H9 (cell line): Measurements from ENCODE around the gene RPP14. TPM values are rescaled to one million over a fixed set of nuclear protein-coding genes. Genes with fewer than 3 reads are reported as not detected.

Experiments
- DNase-seq: peaks from one replicate; pipeline ENCODE4 v3.0.0-alpha.2; 2017
- H2AFZ ChIP-seq: one replicate; pipeline ENCODE4 v1.6.1; 2013; ENCODE audit warnings: mild to moderate bottlenecking, low read length, control low read depth, moderate library complexity
- H2AK5ac ChIP-seq: 2 replicates; pipeline ENCODE4 v1.6.1; 2013; ENCODE audit warnings: low read length, control low read depth, mixed read lengths; ENCODE audit not compliant: insufficient read length
- H2BK120ac ChIP-seq: one replicate; pipeline ENCODE4 v1.6.1; 2013; ENCODE audit warnings: low read depth, mild to moderate bottlenecking, low read length, control low read depth, inconsistent platforms; ENCODE audit not compliant: poor library complexity, severe bottlenecking
- H2BK12ac ChIP-seq: 2 replicates; pipeline ENCODE4 v1.6.1; 2013; ENCODE audit warnings: low read length, control low read depth, mixed read lengths, low read depth; ENCODE audit not compliant: insufficient read length
- H2BK15ac ChIP-seq: 2 replicates; pipeline ENCODE4 v1.6.1; 2013; ENCODE audit warnings: low read depth, low read length, control low read depth
- H2BK20ac ChIP-seq: one replicate; pipeline ENCODE4 v1.6.1; 2013; ENCODE audit warnings: low read depth, mild to moderate bottlenecking, low read length, control low read depth, inconsistent platforms; ENCODE audit not compliant: poor library complexity, severe bottlenecking
- H2BK5ac ChIP-seq: 2 replicates; pipeline ENCODE4 v1.6.1; 2013; ENCODE audit warnings: low read length, control low read depth, mixed read lengths; ENCODE audit not compliant: insufficient read length
- H3K14ac ChIP-seq: 2 replicates; pipeline ENCODE4 v1.6.1; 2013; ENCODE audit warnings: low read length, control low read depth; ENCODE audit not compliant: insufficient read depth
- H3K18ac ChIP-seq: 2 replicates; pipeline ENCODE4 v1.6.1; 2013; ENCODE audit warnings: low read depth, mild to moderate bottlenecking, mixed read lengths, low read length, control low read depth; ENCODE audit not compliant: insufficient read length
- H3K23ac ChIP-seq: 2 replicates; pipeline ENCODE4 v1.6.1; 2013; ENCODE audit warnings: low read length, control low read depth, mixed read lengths, low read depth; ENCODE audit not compliant: insufficient read length
- H3K23me2 ChIP-seq: 2 replicates; pipeline ENCODE4 v1.6.1; 2013; ENCODE audit warnings: low read depth, mild to moderate bottlenecking, mixed read lengths, low read length, control low read depth; ENCODE audit not compliant: insufficient read length, poor library complexity, severe bottlenecking
- H3K27ac ChIP-seq: 2 replicates; pipeline ENCODE4 v1.5.1; 2013; ENCODE audit warnings: low read length, control low read depth, mixed read lengths, low read depth; ENCODE audit not compliant: insufficient read length
- H3K27me3 ChIP-seq: 2 replicates; pipeline ENCODE4 v1.6.1; 2013; ENCODE audit warnings: low read length, control low read depth, inconsistent platforms; ENCODE audit not compliant: insufficient read depth
- H3K4ac ChIP-seq: 2 replicates; pipeline ENCODE4 v1.6.1; 2013; ENCODE audit warnings: low read depth, mild to moderate bottlenecking, control low read depth, inconsistent platforms, low read length, moderate library complexity
- H3K4me1 ChIP-seq: 2 replicates; pipeline ENCODE4 v1.6.1; 2013; ENCODE audit warnings: low read length, control low read depth, inconsistent platforms; ENCODE audit not compliant: insufficient read depth
- H3K4me2 ChIP-seq: 2 replicates; pipeline ENCODE4 v1.6.1; 2013; ENCODE audit warnings: low read length, control low read depth, mixed read lengths; ENCODE audit not compliant: insufficient read length, insufficient read depth
- H3K56ac ChIP-seq: 2 replicates; pipeline ENCODE4 v1.6.1; 2013; ENCODE audit warnings: low read depth, mild to moderate bottlenecking, mixed read lengths, low read length, control low read depth; ENCODE audit not compliant: insufficient read length
- H3K79me1 ChIP-seq: 2 replicates; pipeline ENCODE4 v1.6.1; 2013; ENCODE audit warnings: low read depth, mild to moderate bottlenecking, moderate library complexity, low read length, control low read depth, inconsistent platforms; ENCODE audit not compliant: insufficient read depth, poor library complexity, severe bottlenecking
- H3K79me2 ChIP-seq: 2 replicates; pipeline ENCODE4 v1.6.1; 2013; ENCODE audit warnings: low read length, control low read depth, inconsistent platforms; ENCODE audit not compliant: insufficient read depth
- H3K9ac ChIP-seq: 2 replicates; pipeline ENCODE4 v1.6.1; 2013; ENCODE audit warnings: low read length, control low read depth, mixed read lengths; ENCODE audit not compliant: insufficient read length; ENCODE audit errors: extremely low read depth
- H3K9me3 ChIP-seq: one replicate; pipeline ENCODE4 v1.6.1; 2013; ENCODE audit warnings: low read depth, low read length, inconsistent platforms; ENCODE audit not compliant: control insufficient read depth
- H3T11ph ChIP-seq: one replicate; pipeline ENCODE4 v1.6.1; 2013; ENCODE audit warnings: mild to moderate bottlenecking, low read length, control low read depth, inconsistent platforms
- H4K20me1 ChIP-seq: one replicate; pipeline ENCODE4 v1.6.1; 2013; ENCODE audit not compliant: control insufficient read depth, insufficient read length, insufficient read depth
- H4K5ac ChIP-seq: 2 replicates; pipeline ENCODE4 v1.6.1; 2013; ENCODE audit warnings: low read depth, mild to moderate bottlenecking, mixed read lengths, low read length, control low read depth; ENCODE audit not compliant: insufficient read length
- H4K8ac ChIP-seq: replicated peaks from 2 replicates; pipeline ENCODE4 v1.6.1; 2013; ENCODE audit warnings: low read length, control low read depth, mixed read lengths, low read depth; ENCODE audit not compliant: insufficient read length
- H4K91ac ChIP-seq: 2 replicates; pipeline ENCODE4 v1.6.1; 2013; ENCODE audit warnings: low read depth, mild to moderate bottlenecking, moderate library complexity, mixed read lengths, low read length, control low read depth; ENCODE audit not compliant: insufficient read length
- H3K27ac Mint-ChIP-seq, 3 experiments: 2 replicates in 2 of 3; 3 replicates in 1 of 3; pipeline ENCODE4 v1.8.0; 2020 to 2021; ENCODE audit warnings: mixed read lengths in 3 of 3, mild to moderate bottlenecking in 1 of 3, moderate library complexity in 1 of 3
- H3K27me3 Mint-ChIP-seq: 2 replicates; pipeline ENCODE4 v1.8.0; 2021; ENCODE audit warnings: low read depth, mild to moderate bottlenecking, moderate library complexity, mixed read lengths
- H3K36me3 Mint-ChIP-seq, 3 experiments: 2 replicates in 2 of 3; 3 replicates in 1 of 3; pipeline ENCODE4 v1.8.0; 2020 to 2021; ENCODE audit warnings: low read depth in 3 of 3, mixed read lengths in 3 of 3; ENCODE audit not compliant: insufficient read depth in 1 of 3
- H3K4me1 Mint-ChIP-seq, 2 experiments: 2 replicates each; pipeline ENCODE4 v1.8.0; 2020; ENCODE audit warnings: mixed read lengths in 2 of 2
- H3K4me3 Mint-ChIP-seq, 2 experiments: 2 replicates in 1 of 2; 3 replicates in 1 of 2; pipeline ENCODE4 v1.8.0; 2020 to 2021; ENCODE audit warnings: mild to moderate bottlenecking in 2 of 2, mixed read lengths in 2 of 2, moderate library complexity in 1 of 2
- H3K9me3 Mint-ChIP-seq, 2 experiments: 2 replicates in 1 of 2; 3 replicates in 1 of 2; pipeline ENCODE4 v1.8.0; 2020; ENCODE audit warnings: mild to moderate bottlenecking in 2 of 2, mixed read lengths in 2 of 2, moderate library complexity in 1 of 2
- WGBS: extraction: QIAGEN DNeasy Blood & Tissue Kit; methylation state at CpG from one replicate; pipeline ENCODE4 v1.1.7; 2013; ENCODE audit warnings: missing lambda C conversion rate, low lambda C conversion rate, mixed read lengths; ENCODE audit not compliant: insufficient read length; ENCODE audit errors: extremely low coverage; 5-methylcytosine and 5-hydroxymethylcytosine counted together
- total RNA-seq: library from RNA; stranded (reverse); gene quantifications from 2 replicates; pipeline ENCODE4 v1.2.1, GENCODE V29; 2021
- TF ChIP-seq, protein P1 (sequence below): fragments of 200-600 bp; sonication (generic); conservative IDR thresholded peaks from 3 replicates; pipeline ENCODE4 v1.8.0; 2021; ENCODE audit warnings: antibody characterized with exemption, mild to moderate bottlenecking

Gene RPP14
- total RNA-seq, 1 experiment from 2014 or later = 23.9 TPM

DNA sequence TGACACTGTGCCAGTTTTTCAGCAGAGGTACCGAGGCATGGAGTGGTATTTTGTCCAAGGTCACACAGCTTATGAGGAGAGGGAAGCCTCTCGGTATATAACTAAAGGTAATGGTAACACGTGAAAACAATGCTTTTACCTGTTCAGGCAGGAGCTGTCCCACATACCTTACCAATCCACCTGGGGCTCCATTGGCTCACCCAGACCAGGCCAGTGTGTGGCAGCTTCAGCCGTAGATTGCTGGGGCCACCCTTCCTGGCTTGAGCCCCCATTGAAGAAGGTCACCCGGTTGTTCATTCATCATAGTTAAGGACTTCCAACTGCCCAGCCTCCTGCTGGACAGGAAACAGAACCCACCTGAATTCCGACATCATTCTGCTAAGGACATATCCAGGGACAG, 9.2 kb upstream of the RPP14 start:
- Histone ChIP-seq H3K23ac (no peak overlapping the region), H3K4me2 (no peak overlapping the region), H2BK5ac (no peak overlapping the region), H3K9ac (no peak overlapping the region), H2AK5ac (no peak overlapping the region), H2BK120ac (no peak overlapping the region), H4K91ac (no peak overlapping the region), H3K14ac (no peak overlapping the region), H3T11ph (no peak overlapping the region), H3K23me2 (no peaks in the 10 kb centered on the region), H3K79me1 (no peaks in the 10 kb centered on the region), H4K20me1 (no peaks in the 10 kb centered on the region), H3K27me3 (no peaks in the 10 kb centered on the region), H3K4ac (no peak overlapping the region), H2BK15ac (no peak overlapping the region), H3K4me1 (no peaks in the 10 kb centered on the region), H3K79me2 (no peaks in the 10 kb centered on the region), H4K8ac (no peak overlapping the region), H3K18ac (no peak overlapping the region), H3K9me3 (no peaks in the 10 kb centered on the region), H2BK12ac (no peak overlapping the region), H2BK20ac (no peak overlapping the region), H4K5ac (no peak overlapping the region), H3K56ac (no peak overlapping the region), H2AFZ (no peak overlapping the region), H3K27ac (no peak overlapping the region)
- Mint-ChIP-seq H3K4me1 (peaks cover 10 to 11% of the 10 kb centered on the region in 2 experiments), H3K4me3 (no peak overlapping the region), H3K27ac (no peak overlapping the region), H3K9me3 (peaks cover 0 to 6% of the 10 kb centered on the region in 2 experiments; a peak in 1 of 5 replicates), H3K36me3 (peaks cover 0 to 4% (median 0%) of the 10 kb centered on the region in 3 experiments; a peak in 3 of 7 replicates), H3K27me3 (peaks cover 7% of the 10 kb centered on the region)
- DNase-seq = no peak
- no CpG with 5 or more reads among the region's 6 CpGs for WGBS
- TF ChIP-seq, protein P1, sequence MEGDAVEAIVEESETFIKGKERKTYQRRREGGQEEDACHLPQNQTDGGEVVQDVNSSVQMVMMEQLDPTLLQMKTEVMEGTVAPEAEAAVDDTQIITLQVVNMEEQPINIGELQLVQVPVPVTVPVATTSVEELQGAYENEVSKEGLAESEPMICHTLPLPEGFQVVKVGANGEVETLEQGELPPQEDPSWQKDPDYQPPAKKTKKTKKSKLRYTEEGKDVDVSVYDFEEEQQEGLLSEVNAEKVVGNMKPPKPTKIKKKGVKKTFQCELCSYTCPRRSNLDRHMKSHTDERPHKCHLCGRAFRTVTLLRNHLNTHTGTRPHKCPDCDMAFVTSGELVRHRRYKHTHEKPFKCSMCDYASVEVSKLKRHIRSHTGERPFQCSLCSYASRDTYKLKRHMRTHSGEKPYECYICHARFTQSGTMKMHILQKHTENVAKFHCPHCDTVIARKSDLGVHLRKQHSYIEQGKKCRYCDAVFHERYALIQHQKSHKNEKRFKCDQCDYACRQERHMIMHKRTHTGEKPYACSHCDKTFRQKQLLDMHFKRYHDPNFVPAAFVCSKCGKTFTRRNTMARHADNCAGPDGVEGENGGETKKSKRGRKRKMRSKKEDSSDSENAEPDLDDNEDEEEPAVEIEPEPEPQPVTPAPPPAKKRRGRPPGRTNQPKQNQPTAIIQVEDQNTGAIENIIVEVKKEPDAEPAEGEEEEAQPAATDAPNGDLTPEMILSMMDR = no peak
